ENCODE data around the gene PTPRA.

DNA sequence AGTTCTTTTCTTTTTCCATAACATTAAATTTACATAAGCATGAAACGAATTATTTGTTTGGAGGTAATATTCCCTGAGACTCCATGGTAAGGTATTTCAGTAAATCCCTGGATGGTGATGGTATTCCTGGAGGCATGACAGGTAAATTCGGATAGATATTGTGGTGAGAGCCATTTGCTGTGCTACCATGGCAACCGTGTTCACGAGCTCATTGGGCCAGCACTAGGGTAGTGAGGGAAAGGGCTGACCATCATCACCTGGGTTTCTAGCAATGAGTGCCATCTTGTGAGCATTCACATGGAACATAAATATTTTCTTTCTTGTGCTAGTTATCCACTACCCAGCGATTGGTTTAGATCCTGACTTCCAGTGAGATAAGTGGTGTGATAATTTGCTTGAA is 118.3 kb downstream of the PTPRA start:
- no peak for TF ChIP-seq POLR2AphosphoS5 (IDR thresholded peaks at IDR 0.05; ENCODE audit: control insufficient read depth, insufficient read depth, low read depth, low read length)
- TF ChIP-seq RBBP5 (IDR thresholded peaks at IDR 0.05; ENCODE audit: borderline replicate concordance, insufficient read depth, low read length, poor library complexity, severe bottlenecking), result no peak
- TF ChIP-seq HNRNPL (IDR thresholded peaks at IDR 0.05; ENCODE audit: low read depth, low read length), result no peak
- TF ChIP-seq FOXM1 (IDR thresholded peaks at IDR 0.05; ENCODE audit: low read depth), result no peak
- TF ChIP-seq FOXM1 (CRISPR knock-in tag; IDR thresholded peaks at IDR 0.05; ENCODE audit: low read depth), result no peak
- TF ChIP-seq JUND (IDR thresholded peaks at IDR 0.05; ENCODE audit: borderline replicate concordance, low read depth, low read length), result no peak
- TF ChIP-seq JUND (tag; IDR thresholded peaks at IDR 0.05; ENCODE audit: borderline replicate concordance, low read depth, low read length), result no peak

Measured in K562 (cell line).